ENCODE measurements around the gene C20orf141.
"Not testable (repeated sequence)": the region's sequence is repeated elsewhere in the genome, so short reads cannot be mapped to it uniquely, and the experiment has no call there.

Gene C20orf141

DNA sequence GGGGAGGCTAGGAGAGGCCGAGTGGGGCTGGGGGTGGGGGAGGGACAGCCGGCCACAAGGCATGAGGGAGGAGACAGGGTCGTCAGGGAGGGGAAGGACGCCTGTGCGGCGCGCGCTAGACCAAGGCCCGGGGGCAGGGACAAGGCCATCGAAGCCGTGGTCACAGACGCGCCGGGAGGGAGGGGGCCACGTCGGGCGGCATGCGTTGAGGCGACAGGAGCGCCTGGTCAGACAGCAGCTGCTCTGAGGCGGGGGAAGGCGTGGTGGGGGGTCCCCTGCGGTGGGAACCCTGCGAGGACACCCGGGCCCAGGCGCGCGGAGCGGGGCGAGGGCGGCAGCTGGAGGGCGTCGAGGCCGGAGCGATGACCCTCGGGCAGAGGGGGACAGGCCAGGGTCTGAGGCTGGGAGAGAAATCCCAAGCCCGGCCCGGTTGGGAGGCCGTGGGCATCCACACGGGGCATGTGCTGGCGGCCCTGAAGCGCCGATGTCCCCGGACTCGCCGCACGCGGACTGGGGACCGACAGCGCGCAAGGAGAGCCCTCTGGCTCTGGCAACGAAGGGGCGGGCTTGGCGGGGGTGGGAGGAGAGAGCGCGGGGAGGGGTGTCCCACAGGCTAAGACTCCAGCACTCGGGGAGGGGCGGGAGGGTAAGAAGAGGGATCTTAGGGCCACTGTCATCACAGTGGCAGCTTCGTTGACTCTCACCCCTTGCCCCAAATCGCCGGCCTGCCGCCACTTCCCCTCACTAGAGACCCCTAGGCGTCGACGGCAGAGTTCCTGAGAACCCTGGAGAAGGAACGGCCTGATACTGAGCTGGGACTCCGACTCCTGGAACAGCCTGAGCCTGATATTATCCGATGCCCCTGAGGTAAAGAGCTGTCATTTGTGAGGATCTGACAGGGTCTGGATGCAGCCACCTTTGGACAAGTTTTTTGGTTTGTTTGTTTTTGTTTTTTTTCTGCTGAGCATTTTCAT is 6.4 kb downstream of the C20orf141 start:
- DNase-seq = no peak

DNA sequence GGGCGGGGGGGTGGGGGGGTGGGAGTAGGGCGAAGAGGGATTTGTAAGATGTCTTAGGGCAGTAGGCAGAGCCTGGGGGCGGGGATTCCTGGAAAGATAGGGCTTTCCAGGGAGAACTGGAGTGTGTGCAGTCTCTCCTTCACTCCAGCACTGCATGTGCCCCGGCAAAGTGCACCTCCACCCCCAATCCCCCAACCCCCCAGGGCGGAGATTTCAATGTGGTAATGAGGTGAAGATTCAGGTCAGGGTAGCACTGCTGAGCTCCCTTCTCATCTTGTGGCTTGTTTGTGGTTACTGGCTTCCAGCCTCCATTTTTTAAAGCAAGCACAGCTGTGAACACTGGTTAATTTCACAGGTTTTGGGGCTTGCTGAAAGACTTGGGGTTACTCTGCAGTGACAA is 7.3 kb downstream of the C20orf141 start:
- DNase-seq = no peak

DNA sequence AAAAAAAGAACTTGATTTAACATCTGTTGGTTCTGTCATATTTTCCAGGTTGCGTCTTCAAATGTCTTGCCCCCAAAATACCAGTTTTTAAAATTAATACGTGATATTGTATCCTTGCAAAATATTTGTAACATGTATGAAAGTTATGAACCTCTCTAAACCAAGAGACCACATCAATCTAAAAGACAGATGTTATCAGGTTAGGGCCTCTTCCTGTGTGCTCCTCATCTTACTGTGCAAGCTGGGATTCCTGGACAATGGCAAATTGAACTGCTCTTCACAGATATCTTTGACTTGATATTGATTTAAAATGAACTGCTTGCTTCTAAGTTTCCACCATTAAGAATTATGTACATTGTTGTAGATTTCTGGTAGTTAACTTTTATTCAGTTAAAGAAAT is 11.0 kb downstream of the C20orf141 start:
- no peak for DNase-seq

DNA sequence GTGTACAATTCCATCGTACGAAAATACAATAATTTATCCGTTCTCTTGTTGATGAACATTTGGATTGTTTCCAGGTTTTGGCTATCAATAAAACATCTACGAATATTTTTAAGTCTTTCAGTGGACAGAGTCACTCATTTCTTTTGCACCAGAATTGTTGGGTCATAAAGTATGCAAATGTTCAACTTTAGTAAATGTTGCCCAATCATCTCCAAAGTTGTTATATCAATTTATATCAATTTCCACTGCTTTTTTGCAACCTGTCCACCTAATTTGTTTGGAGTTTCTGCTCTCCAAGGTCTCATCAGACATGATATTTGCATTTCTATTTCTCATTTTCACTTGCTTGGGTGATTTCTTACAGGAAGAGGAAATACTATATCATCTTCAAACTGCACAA is 11.9 kb downstream of the C20orf141 start:
- DNase-seq = no peak

DNA sequence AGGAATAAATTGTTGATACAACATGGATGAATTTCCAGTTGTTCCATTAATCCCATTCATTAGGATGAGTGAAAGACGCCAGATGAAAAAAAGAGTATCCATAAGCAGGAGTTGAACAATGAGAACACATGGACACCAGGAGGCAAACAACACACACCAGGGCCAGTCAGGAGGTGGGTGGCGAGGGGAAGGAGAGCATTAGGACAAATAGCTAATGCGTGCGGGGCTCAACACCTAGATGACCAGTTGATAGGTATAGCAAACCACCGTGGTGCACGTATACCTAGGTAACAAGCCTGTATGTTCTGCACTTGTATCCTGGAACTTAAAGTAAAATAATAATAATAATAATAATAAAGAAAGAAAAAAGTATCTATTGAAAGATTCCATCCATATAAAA is 14.6 kb downstream of the C20orf141 start:
- no peak for DNase-seq

DNA sequence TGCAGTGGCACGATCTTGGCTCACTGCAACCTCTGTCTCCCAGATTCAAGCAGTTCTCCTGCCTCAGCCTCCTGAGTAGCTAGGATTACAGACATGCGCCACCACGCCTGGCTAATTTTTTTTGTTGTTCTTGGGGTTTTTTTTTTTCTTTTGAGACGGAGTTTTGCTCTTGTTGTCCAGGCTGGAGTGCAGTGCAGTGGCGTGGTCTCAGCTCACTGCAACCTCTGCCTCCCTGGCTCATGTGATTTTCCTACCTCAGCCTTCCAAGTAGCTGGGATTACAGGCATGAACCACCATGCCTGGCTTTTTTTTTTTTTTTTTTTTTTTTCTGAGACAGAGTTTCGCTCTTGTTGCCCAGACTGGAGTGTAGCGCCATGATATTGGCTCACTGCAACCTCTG is 16.4 kb downstream of the C20orf141 start:
- not testable (repeated sequence) for DNase-seq

DNA sequence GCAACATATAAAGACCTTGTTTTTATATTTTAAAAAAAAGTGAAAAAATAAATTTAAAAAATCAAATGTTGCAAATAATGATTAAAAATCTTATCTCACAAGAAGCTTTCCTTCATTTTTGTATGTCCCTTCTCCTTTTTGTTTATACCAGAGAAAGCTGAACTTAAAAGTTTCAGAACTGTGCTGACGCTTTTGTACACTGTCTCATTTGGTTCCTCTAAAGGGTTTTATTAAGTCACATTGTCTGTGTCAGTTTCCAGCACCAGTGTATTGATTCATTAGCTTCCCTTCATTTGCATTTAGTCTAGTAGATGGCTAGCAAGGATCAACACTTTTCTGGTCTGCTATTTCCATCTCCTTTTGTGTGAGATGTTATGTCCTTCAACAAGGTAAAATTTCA is 19.0 kb downstream of the C20orf141 start:
- DNase-seq = no peak

DNA sequence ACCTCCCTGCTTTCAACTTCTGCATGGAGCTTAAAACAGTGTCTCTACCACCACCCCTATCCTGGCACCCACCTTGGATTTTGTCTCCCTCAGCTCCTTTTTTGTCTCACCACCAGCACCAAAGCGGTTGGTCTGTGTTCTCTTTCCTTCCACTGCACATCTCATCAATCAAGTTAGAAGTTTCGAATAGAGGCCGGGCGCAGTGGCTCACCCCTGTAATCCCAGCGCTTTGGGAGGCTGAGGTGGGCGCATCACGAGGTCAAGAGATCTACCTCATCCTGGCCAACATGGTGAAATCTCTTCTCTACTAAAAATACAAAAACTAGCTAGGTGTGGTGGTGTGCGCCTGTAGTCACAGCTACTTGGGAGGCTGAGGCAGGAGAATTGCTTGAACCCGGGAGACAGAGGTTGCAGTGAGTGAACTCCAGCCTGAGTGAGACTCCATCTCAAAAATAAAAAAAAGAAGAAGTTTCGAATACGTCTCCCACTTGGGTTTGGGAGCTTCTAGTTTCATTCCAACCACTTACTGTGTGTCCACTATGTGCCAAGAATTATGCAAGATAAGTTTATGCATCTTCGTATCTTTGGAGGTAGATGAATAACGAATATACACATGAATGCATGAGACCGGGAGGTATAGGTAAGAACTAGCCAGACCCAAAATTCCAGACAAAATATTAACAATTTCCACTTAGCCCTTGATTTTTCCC is 19.8 kb downstream of the C20orf141 start:
- no peak for DNase-seq

DNA sequence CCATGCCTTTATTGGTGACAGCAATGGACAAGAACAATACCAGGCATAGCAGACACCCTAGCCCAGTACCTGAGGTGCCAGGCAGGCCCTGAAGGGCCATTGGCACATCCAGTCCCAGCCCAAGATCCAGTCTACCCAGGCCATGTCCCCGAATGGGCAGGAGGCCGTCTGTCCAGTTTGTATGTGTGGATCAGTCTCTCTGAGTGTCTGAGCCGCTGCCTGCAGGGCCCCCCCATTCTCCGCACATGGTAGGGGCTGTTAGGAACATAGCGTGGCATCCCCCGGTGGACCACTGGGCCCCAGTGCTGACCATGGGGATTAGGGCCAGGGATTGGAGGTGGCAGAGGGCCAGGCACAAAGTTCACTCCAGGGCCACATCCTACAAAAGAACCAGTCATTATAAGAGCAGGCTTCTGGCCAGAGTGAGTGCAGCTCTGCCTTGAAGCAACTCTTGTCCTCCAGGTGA is 20.6 kb downstream of the C20orf141 start:
- DNase-seq = no peak

DNA sequence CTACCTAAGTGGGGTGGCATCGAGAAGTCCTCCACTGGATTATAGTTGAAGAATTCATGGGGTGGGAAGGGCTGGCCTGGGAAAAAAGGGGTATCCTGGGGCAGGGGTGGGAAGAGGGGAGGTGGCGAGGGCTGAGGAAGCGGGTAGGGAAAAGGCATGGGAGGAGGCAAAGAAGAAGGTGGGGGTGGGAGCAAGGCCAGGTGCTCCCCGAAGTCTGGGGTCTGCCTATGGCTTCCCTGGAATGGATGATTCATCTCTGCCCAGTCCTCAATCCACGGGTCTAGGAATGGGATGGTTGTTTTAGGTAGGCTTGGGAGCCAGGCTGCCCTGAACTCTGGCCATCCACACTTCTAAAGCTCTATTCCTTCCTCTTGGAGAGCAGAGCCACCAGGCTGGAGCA is 21.2 kb downstream of the C20orf141 start:
- no peak for DNase-seq

DNA sequence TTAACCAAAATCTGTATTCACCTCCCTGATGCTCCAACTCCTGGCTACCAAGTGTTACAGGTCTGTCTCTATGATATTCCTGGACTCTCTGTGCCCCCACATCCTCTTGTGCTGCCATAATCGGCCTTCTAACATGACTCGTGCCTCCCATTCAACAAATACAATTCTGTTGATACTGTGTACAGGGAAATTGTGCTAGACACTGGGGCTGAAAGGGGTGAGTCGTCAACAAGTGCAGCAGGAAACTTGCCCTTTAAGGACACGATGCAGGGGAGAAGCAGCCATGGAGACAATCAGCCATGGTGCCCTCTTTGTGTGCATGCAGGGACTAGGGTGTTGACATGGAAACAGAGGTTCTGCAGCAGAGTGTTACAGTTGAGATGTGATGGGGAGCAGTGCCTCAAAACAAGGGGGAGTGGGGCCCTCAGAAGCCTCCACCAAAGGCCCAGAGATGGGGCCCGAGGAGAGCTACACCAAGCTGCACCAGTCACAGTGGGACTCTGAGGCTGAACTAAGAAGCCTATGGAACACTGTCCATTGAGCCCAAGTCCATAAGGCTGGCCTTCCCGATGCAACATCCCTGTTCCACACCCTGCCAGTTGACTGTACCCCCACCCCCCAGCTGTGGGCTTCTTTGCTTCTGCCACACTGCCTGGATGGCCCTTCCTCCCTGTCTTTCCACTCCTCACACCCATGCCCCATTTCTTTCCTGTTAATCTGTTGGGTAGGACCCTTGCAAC is 22.6 kb downstream of the C20orf141 start:
- DNase-seq = no peak

DNA sequence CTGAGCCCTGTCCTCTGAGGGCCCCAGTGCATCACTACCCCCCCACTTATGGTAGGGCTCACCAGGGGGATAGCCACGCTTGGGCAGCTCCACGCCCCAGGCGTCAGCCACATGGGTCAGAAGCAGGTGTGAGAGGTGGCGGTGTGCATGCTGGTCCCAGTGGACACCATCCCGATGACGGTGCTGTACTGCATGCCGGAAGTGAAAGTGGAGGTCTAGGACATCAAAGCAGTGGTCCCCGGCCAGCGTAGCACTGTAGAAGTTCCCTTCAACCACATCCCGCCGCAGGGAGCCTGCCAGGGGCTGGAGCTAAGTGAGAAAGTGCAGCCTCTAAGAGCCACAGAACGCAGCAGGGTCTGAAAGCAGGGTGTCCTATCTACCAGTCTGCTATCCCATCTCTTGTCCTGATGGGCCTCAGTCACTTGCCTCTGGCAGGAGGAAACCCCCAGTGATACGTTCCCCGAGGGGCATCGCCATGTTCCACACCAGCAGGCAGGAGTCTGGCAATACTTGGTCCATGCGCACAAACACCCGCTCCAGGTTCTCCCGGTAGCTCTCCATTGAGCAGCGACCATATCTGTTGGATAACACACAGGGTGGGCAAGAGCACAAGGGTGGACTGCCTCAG is 23.5 kb downstream of the C20orf141 start:
- DNase-seq = no peak

DNA sequence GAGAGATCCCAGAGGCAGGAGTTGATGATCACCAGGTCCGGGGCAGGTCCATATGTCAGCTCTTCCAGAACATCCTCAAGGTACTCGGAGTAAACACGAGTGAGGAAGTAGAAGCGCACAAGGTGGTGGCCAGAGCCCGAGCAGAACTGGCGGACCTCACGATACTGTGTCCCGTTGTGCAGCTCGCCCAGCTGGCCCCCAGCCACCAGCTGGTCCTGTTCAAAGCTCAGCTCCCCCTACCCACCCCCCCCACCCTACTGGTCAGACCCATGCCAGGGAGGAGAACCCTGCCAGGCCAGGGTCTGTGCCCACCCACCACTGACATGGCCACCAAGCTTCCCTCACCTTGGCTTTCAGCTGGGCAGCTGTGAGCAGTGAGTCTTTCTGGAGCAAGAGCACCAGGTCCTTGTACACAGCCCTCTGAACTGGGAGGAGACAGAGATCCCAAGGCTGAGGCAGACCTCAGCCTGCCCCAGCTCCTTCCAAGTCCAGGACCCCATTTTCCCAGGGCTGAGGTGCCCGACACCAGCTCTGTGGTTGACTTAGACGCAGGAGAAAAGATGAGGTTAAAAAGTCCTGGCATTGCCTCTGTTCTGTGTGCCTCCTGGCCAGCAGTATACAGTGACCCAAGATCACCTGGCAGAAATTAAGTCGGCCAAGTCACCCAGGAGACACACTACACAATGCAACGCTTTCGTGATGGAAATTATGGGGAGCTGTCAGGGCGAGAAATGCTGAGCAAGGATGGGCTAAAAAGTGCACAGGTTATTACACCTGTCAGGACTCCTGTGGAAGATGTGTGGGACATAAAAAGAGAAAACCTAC is 24.3 kb downstream of the C20orf141 start:
- no peak for DNase-seq

DNA sequence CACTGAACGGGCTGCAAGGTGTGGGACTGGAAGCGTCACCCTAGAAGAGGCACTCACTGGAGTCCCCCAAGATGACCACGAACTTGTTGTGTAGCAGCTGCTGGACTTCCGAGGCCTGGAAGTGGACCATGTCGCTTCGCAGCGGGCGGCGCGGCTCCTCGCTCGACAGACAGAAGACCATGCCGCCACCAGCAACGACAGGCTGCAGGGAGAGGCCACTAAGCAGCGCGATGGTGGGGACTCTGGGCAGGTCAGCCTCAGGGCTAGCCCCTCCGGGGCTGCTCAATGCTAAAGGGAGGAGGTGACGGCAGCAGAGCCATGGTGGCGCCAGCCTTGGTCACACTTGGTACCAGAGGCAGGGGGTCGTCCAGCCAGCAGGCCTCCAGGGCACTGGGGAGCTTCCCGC is 24.9 kb downstream of the C20orf141 start:
- DNase-seq = no peak

DNA sequence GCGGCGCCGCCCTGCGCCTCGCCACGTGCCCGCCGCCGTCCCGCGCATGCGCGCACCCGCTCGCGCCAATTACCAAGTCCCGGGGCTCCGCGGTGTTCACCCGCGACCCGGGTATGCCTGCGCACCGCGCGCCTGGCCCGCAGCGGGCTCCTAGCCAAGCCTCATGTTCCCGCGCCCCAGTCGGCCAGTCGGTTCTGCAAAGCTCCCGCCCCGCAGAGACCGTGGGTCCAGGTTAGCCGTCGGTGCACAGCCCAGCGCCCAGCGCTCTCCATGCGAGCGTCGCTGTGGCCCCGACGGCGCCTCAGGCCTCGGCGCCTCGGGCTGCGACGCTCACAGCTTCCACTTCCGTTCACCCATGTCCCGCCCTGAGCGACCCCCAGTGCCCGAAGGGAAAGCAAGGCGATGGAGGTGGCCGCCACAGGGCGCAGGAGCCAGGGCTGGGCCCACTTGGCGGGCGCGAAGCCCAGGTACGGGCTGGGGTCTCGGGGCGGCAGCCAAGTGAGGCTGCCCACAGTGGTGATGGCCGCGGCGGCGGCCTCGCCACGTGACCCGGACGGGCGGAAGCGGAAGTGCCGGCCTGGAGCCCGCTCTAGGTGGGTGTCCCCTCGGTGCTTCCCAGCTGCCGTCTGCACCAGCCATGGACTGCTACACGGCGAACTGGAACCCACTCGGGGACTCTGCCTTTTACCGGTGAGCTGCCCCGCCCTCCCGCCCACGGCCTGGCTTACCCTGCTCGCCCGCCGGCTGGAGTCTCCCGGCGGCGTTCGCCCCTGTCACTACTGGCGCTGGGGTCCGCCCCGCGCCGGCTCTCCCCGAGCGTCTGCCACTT is 25.6 kb downstream of the C20orf141 start, which contains the start of the genes PCED1A and VPS16:
Gene PCED1A (minus strand): TSS at position 518 of the 829 bp plus-strand sequence. CDS start 743 bp downstream, outside the sequence.
Gene VPS16 (plus strand): TSS at position 608 of the 829 bp plus-strand sequence. CDS start 30 bp downstream, at position 638.
- peak; percentile 83 for DNase-seq

DNA sequence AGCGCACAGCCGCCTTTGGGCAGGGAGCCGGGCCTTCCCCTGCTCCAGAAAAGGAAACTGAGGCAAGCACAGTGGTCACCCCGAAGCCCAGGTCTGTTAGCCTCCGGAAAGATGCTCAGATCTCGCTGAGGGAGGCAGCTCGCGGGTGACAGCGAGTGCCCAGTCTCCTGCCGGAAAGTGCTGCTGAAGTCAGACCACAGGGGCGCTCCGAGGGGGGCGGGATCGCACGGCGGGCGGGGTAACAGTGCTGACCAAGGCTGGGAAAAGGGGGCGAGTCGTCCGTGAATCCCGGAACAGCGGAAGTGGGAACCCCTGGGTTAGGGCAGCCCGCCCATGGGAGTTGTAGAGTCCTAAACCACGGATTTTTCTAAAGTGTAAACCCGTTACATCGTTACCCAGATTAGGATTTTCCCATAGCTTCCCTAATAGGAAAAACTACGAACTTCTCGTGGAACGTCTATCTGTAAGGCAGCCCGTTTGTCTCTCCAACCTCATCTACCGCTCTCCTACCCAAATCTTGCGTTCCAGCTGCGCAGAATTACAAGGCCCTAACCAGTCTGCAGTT is 26.3 kb downstream of the C20orf141 start:
- no peak for DNase-seq

DNA sequence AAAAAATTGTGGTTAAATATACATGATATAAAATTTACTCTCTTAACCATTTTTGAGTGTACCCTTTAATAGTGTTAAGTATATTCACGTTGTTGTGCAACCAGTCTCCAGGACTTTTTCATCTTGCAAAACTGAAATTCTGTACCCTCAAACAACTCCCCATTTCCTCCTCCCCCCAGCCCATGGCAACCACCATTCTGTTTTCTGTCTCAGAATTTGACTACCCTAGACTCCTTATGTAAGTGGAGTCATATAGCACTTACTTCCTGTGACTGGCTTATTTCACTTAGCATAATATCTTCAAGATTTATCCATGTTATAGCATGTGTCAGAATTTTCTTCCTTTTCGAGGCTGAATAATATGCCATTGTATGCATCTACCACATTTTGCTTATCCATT is 30.8 kb downstream of the C20orf141 start:
- DNase-seq = no peak

DNA sequence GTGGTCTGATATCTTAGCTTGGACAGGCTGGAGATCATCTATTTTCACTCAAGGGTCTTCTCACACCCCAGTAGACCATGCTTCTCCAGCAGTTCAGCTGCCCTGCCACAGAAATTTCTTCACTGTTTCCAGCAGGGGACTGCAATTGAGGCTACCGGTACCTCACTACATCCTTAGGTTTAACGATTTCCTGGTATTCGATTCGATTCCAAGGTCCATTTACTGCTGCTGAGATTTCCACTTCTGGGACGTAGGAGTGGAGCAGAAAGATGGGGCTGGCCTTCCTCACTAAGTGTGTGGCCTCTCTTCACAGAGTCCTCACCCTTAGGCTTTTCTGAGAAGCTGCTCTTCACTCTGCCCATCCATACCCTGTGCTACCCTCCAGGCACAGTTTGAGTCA is 31.9 kb downstream of the C20orf141 start:
- DNase-seq = no peak

DNA sequence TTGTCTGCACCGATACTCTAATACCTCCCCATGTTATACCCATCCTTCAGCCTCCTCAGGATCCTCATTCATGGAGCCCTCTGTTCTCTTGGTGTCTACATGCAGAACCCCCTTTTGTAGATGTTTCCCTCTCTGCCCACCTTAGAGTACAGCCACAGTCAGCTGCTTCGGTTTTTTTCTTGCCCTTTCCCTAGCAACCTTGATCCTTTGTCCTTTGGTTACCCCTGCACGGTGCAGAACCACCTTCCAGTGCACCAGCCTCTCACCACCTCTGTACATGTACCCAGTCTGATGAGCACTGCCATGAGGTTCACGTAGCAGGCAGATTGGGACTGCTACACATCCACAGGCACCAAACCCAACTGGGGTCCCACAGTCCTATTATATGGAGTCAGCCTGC is 33.0 kb downstream of the C20orf141 start:
- DNase-seq = no peak

DNA sequence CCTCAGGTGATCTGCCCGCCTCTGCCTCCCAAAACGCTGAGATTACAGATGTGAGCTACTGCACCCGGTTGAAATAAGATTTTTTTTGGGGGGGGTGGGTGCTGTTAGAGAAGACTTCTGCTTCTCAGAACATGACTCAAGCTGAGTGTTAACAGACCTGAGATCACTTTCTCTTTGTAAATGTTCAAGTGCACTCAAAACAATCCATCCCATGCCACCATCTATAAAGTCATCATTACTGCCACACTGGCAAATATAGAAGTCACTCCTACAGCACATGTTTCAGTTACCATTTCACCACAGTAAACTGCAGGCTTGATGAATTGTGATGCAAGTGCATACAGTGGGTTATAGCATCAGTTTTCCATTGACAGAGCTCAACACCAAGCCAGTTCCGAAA is 34.7 kb downstream of the C20orf141 start:
- DNase-seq = no peak
